ENCODE measurements around the gene ADGRD2. TPM values are rescaled to one million over a fixed set of nuclear protein-coding genes. Genes with fewer than 3 reads are reported as not detected.
A peak's percentile ranks its signal among the peaks of the same experiment; 100 is the strongest.

Gene ADGRD2
- total RNA-seq, 2 donors from 2014 or later = not detected

- Mint-ChIP-seq H3K9me3 (no peaks in the 10 kb centered on the region), H3K4me1 (ENCODE audit: low read depth) (no peaks in the 10 kb centered on the region), H3K4me3 (no peak overlapping the region), H3K27me3 (ENCODE audit: low read depth) (no peaks in the 10 kb centered on the region), H3K27ac (no peak overlapping the region), H3K36me3 (ENCODE audit: insufficient read depth in 2 of 2) (no peaks in the 10 kb centered on the region)
- no peak for ATAC-seq (replicated peaks in 1 of 2)
- no peak for DNase-seq
These were observed 22.5 kb downstream of the ADGRD2 start for GRCh38 chr9:124472770-124473169.

GRCh38 chr9:124473310-124473709 is 23.1 kb downstream of the ADGRD2 start:
- Mint-ChIP-seq H3K4me3 (no peak overlapping the region), H3K27me3 (ENCODE audit: low read depth) (no peaks in the 10 kb centered on the region), H3K4me1 (ENCODE audit: low read depth) (no peaks in the 10 kb centered on the region), H3K27ac (no peak overlapping the region), H3K36me3 (ENCODE audit: insufficient read depth in 2 of 2) (no peaks in the 10 kb centered on the region), H3K9me3 (no peaks in the 10 kb centered on the region)
- ATAC-seq (replicated peaks in 1 of 2) = no peak
- DNase-seq = no peak

GRCh38 chr9:124474151-124474550 is 23.9 kb downstream of the ADGRD2 start:
- DNase-seq = no peak
- ATAC-seq (replicated peaks in 1 of 2) = no peak
- no peaks in the 10 kb centered on the region for H3K9me3 Mint-ChIP-seq
- H3K4me3 Mint-ChIP-seq = no peak overlapping the region
- no peaks in the 10 kb centered on the region for H3K27me3 Mint-ChIP-seq (ENCODE audit: low read depth)
- no peak overlapping the region for H3K27ac Mint-ChIP-seq
- H3K36me3 Mint-ChIP-seq (ENCODE audit: insufficient read depth in 2 of 2) = no peaks in the 10 kb centered on the region
- H3K4me1 Mint-ChIP-seq (ENCODE audit: low read depth) = no peaks in the 10 kb centered on the region

- no peaks in the 10 kb centered on the region for H3K4me1 Mint-ChIP-seq (ENCODE audit: low read depth)
- ATAC-seq (replicated peaks in 1 of 2) (no peak), DNase-seq (no peak)
- peaks cover 6% of the 10 kb centered on the region for H3K27me3 Mint-ChIP-seq (ENCODE audit: low read depth)
- no peak overlapping the region for H3K27ac Mint-ChIP-seq
- no peaks in the 10 kb centered on the region for H3K36me3 Mint-ChIP-seq (ENCODE audit: insufficient read depth in 2 of 2)
- H3K9me3 Mint-ChIP-seq = no peaks in the 10 kb centered on the region
- no peak overlapping the region for H3K4me3 Mint-ChIP-seq
These were observed 25.1 kb downstream of the ADGRD2 start for GRCh38 chr9:124475158-124475867.

- H3K4me1 Mint-ChIP-seq (ENCODE audit: low read depth) = no peaks in the 10 kb centered on the region
- no peak overlapping the region for H3K27ac Mint-ChIP-seq
- no peaks in the 10 kb centered on the region for H3K9me3 Mint-ChIP-seq
- H3K36me3 Mint-ChIP-seq (ENCODE audit: insufficient read depth in 2 of 2) = no peaks in the 10 kb centered on the region
- no peak for ATAC-seq (replicated peaks in 1 of 2)
- no peak overlapping the region for H3K4me3 Mint-ChIP-seq
- no peak for DNase-seq
- H3K27me3 Mint-ChIP-seq (ENCODE audit: low read depth) = peaks cover 7% of the 10 kb centered on the region
These were observed 25.8 kb downstream of the ADGRD2 start for GRCh38 chr9:124475868-124476690.

- Mint-ChIP-seq H3K27ac (no peak overlapping the region), H3K9me3 (no peaks in the 10 kb centered on the region), H3K27me3 (ENCODE audit: low read depth) (peaks cover 7% of the 10 kb centered on the region), H3K36me3 (ENCODE audit: insufficient read depth in 2 of 2) (no peaks in the 10 kb centered on the region), H3K4me3 (no peak overlapping the region), H3K4me1 (ENCODE audit: low read depth) (no peaks in the 10 kb centered on the region)
- ATAC-seq (replicated peaks in 1 of 2) (no peak), DNase-seq (no peak)
These were observed 27.0 kb downstream of the ADGRD2 start for GRCh38 chr9:124477211-124477647.

- H3K36me3 Mint-ChIP-seq (ENCODE audit: insufficient read depth in 2 of 2) = no peaks in the 10 kb centered on the region
These were observed 27.5 kb downstream of the ADGRD2 start for GRCh38 chr9:124477648-124478285.

GRCh38 chr9:124478354-124478753 is 28.1 kb downstream of the ADGRD2 start:
- Mint-ChIP-seq H3K9me3 (peaks cover 0 to 1% of the 10 kb centered on the region in 2 donors), H3K27ac (no peak overlapping the region), H3K4me1 (ENCODE audit: low read depth) (no peaks in the 10 kb centered on the region), H3K4me3 (peak overlapping the region in 1 of 2 donors; percentile 17), H3K27me3 (ENCODE audit: low read depth) (peaks cover 7% of the 10 kb centered on the region), H3K36me3 (ENCODE audit: insufficient read depth in 2 of 2) (no peaks in the 10 kb centered on the region)
- DNase-seq (no peak), ATAC-seq (replicated peaks in 1 of 2) (no peak)

More at GRCh38 chr9:124477648-124478285, 27.5 kb downstream of the ADGRD2 start:
- Mint-ChIP-seq H3K27me3 (ENCODE audit: low read depth) (peaks cover 7% of the 10 kb centered on the region), H3K9me3 (no peaks in the 10 kb centered on the region), H3K27ac (no peak overlapping the region), H3K4me1 (ENCODE audit: low read depth) (no peaks in the 10 kb centered on the region), H3K4me3 (no peak overlapping the region)
- DNase-seq (no peak), ATAC-seq (replicated peaks in 1 of 2) (no peak)

GRCh38 chr9:124479371-124479770 is 29.1 kb downstream of the ADGRD2 start:
- H3K27ac Mint-ChIP-seq = no peak overlapping the region
- peaks cover 7% of the 10 kb centered on the region for H3K27me3 Mint-ChIP-seq (ENCODE audit: low read depth)
- ATAC-seq (replicated peaks in 1 of 2) (no peak), DNase-seq (no peak)
- H3K4me3 Mint-ChIP-seq = no peak overlapping the region
- H3K4me1 Mint-ChIP-seq (ENCODE audit: low read depth) = no peaks in the 10 kb centered on the region
- no peaks in the 10 kb centered on the region for H3K36me3 Mint-ChIP-seq (ENCODE audit: insufficient read depth in 2 of 2)
- peaks cover 0 to 1% of the 10 kb centered on the region in 2 donors for H3K9me3 Mint-ChIP-seq

GRCh38 chr9:124479947-124480620 is 29.8 kb downstream of the ADGRD2 start:
- H3K27me3 Mint-ChIP-seq (ENCODE audit: low read depth) = peaks cover 7% of the 10 kb centered on the region
- no peak overlapping the region for H3K27ac Mint-ChIP-seq
- no peaks in the 10 kb centered on the region for H3K4me1 Mint-ChIP-seq (ENCODE audit: low read depth)
- DNase-seq = no peak
- H3K9me3 Mint-ChIP-seq = peaks cover 0 to 1% of the 10 kb centered on the region in 2 donors
- no peak for ATAC-seq (replicated peaks in 1 of 2)
- H3K36me3 Mint-ChIP-seq (ENCODE audit: insufficient read depth in 2 of 2) = no peaks in the 10 kb centered on the region
- H3K4me3 Mint-ChIP-seq = no peak overlapping the region

GRCh38 chr9:124480621-124480981 is 30.4 kb downstream of the ADGRD2 start:
- Mint-ChIP-seq H3K27ac (no peak overlapping the region), H3K9me3 (peaks cover 0 to 1% of the 10 kb centered on the region in 2 donors), H3K4me3 (no peak overlapping the region), H3K36me3 (ENCODE audit: insufficient read depth in 2 of 2) (no peaks in the 10 kb centered on the region), H3K27me3 (ENCODE audit: low read depth) (peaks cover 7% of the 10 kb centered on the region), H3K4me1 (ENCODE audit: low read depth) (no peaks in the 10 kb centered on the region)
- DNase-seq = no peak
- ATAC-seq (replicated peaks in 1 of 2) = no peak

GRCh38 chr9:124481115-124481514 is 30.9 kb downstream of the ADGRD2 start:
- DNase-seq = no peak
- Mint-ChIP-seq H3K27me3 (ENCODE audit: low read depth) (peaks cover 7% of the 10 kb centered on the region), H3K36me3 (ENCODE audit: insufficient read depth in 2 of 2) (no peaks in the 10 kb centered on the region), H3K9me3 (peaks cover 0 to 1% of the 10 kb centered on the region in 2 donors), H3K4me1 (ENCODE audit: low read depth) (no peaks in the 10 kb centered on the region), H3K27ac (no peak overlapping the region), H3K4me3 (no peak overlapping the region)
- ATAC-seq (replicated peaks in 1 of 2) = no peak

Data from activated T-cell treated with anti-CD3 and anti-CD28 coated beads, Interleukin-2, amount 50 U/mL, for 72 hours (primary cell).